GM21423 (cell line): Measurements from ENCODE around the gene POLR2H.

Experiments used
- ATAC-seq: cut with Tn5 transposase; IDR thresholded peaks from one replicate; pipeline ENCODE4 v1.9.1; 2021; ENCODE audit warnings: mild to moderate bottlenecking, moderate library complexity; ENCODE audit not compliant: unreplicated experiment

Gene POLR2H

DNA sequence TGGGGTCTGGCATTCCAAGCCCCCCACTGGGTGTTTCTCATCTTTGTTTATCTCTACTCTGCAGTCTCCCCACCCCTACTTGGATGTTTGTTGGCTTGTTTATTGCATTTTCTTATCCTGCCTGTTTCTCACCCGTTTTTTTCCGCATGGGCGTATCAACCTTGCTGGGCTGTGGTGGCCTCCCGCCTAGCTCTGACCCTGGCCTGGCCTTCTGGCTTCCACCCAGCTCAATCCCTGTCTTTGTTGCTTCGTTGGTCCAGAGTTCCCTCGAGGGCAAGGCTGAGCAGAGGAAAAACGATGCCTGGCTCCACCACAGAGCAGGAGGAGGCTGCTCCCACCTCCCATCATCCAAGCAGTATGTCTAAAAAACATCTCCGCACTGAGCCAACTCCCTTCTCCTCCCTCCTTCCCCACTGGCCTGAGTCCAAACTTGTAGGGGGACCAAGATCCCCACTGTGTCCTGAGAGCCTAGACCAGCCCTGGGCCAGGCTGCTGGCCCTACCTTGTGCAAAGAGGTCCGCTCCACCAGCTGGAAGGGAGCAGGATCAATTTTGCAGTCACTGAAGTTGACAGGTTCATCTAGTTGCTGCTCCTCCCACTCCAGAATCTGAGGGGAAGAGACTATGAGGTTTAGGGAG, 9.9 kb upstream of the POLR2H start:
- no peak for ATAC-seq

DNA sequence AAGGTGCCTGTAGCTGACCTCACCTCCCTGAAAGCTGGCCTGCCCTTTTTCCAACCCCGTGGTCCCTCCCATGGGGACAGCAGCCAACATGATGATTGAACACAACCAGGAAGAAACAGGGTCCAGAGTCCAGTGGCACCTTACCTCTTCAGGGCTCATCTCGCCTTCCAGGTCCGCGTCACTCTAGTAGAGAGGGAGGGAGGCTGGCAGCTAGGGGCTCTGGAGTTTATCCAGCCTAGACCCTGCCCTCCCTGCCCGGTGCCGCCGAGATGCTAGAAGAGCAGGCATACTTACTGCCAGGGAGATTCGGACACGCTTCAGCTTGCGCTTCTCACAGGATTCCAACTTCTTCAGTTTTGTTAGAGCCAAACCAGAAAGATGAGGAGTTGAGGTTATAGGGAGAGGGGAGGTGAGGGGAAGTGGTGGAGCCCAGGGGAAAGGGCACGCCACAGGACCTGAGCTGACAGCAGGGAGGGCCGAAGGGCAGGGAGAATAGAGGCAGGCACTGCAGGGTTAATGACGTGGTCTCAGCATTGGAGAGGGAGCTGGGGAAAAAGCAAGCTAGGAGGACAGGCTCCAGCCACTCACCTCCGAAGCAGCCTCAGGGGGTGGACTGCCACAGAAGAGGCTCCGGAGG, 9.2 kb upstream of the POLR2H start:
- no peak for ATAC-seq

DNA sequence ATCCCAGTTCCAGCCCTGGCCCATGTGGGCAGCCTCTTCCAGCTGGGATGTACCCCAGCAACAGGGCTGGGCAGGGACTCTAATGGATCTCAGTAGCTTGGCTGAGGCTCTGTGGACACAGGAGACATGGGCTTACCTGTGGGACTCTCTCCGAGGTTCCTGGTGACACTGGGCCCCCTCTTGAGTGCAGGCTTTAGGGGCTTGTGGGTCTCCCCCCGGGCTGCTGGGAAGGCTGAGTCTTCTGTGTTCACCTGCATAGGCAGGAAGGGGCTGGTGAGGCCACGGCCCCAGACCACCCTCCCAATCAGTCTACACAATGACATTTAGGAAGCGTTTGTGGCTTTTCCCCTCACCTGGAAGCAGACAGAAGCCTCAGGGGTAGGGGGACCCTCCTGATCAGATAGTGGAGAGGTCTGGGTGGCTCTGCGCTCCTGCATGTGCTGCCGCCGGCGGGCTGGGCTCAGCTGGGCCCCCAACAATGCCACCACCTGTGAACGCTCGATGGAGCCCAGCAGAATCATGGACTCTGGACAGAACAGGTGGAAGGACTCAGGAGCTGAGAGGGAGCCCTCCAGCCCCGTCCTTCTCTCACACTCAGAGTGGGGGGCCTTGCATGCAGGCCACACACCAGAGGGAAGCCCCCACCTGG, 8.5 kb upstream of the POLR2H start:
- no peak for ATAC-seq

DNA sequence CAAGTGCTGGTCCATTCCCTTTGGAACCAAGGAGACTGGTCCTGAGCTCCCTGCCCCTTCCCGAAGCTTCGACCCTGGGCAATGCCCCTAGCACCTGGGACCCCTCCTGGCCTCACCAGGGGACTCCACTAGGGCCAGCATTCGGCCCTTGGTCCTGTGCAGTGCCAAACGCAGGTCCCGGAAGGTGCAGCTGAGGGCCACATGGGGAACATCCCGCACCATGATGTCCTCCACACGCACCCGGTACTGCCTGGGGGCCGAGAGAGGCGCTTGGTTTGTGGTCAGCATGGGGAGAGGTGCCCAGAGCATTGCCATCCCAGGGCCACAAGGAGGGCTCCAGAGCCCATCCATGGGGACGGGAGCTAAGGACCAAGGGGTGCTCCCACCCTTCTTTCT, 8.0 kb upstream of the POLR2H start:
- no peak for ATAC-seq

DNA sequence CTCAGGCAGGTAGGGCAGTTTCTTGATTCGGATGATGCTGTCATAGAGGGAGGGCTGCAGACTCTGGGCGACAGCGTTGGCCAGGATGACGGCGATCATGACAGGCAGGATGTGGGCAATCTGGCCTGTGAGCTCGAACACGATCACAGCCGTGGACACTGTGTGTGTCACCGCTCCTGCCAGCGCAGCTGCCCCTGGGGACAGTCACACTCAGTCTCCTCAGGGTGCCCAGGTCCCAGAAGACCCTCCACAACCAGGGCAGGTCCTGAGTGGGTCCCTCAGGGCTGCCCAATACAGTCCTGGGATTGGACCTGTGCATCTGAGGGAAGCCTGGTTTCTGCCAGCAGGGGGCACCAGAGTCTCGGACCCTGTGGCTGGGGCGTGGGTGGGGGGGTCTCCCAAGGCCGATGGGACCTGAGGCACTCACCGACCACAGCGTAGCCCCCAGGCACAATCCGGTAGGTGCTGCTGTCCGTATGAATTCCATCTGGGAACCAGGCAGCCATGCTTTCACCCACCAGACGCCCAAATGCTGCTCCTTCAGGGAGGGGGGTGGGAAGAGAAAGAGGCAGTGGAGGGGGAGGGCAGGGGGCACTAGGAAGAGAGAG, 7.3 kb upstream of the POLR2H start:
- ATAC-seq = no peak

DNA sequence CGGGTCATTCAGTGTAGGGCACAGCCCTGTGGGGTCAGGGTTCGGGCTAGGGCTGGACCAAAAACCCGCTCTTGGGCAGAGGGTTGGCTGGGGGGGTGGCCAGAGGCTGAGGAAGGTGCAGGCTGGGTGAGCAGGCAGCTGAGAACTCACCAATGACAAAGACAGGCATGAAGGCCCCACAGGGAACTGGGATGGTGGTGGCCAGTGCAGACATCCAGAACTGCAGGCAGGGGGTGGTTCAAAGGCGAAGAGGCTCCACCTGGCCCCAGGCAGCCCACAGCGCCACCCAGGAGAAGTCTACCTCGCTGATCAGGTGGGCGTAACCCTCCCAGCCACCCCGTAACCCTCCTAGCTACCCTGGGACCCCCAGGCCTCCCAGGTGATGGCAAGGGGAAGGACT, 6.8 kb upstream of the POLR2H start:
- ATAC-seq = no peak

DNA sequence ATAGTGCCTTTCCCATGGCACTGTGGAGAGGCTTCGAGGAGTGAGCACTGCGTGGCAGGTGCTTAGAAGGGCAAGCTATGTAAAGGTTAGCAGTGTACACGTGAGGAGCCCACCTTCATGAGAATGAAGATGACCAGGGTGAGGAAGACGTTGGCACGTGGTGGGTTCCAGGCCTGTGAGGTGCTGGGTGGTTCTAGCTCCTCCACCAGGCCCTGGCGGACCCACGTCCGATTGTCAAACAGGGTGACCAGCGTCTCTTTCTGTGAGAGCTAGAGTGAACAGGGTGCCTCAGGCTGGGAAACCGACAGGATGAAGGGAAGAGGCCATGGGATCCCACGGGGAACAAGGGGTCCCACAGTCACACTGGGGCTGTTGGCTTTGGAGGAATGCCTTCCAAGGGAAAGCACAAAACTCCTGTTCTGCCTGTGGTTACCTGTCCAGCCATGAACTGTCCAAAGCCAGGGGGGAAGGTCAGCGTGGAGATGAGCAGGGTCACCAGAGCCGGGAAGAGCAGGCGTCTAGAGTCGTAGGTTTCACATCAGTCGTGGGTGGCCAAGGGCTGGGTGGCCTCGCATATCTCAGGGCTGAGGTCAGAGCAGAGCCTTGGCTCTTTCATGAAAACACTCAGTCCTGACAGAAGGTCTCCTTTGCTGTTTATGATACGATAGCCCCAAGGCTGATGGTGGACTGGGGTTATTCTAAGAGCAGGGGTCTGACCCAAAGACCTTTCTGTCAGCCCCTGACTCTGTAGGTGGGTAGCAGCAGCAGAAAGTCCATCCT, 6.1 kb upstream of the POLR2H start:
- ATAC-seq = no peak

DNA sequence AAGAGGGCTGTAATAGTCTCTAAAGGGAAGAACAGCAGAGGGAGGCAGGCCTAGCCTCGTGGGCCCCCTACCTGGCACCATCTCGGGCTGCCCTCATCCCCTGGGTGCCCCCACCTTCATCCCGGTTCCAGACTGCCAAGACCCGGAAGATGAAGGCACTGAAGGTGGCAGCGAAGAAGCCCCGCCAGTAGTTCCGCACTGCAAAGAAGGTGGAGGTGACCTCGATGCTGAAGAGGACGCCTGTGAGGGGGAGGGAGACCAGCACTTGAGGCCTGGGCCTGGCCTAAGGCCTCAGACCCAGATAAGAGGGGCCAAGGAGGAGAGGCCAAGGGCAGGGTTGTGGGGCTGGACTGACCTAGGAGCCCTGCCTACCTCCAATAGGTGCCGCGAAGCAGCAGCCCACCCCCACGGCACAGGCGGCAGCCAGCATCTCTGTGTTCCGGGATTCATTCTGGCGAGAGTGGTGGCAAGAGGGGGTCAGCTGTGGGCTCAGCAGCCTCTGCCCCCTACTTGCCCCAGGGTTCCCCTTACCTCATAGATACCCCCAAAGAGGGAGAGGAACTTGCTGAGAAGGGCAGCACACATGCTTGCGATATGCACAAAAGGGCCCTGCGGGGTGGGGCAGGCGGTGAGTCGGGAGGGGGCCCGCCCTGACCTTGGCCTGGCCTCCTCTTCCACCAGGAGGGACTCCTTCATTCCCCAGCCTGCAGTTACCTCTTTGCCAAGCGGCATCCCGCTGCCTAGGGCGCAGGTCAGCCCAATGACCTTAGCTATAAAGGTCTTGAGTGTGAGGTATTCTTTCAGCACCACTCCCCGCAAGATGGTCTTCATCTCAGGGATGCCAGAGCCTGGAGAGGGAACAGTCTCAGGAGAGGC, 4.0 kb upstream of the POLR2H start:
- no peak for ATAC-seq

DNA sequence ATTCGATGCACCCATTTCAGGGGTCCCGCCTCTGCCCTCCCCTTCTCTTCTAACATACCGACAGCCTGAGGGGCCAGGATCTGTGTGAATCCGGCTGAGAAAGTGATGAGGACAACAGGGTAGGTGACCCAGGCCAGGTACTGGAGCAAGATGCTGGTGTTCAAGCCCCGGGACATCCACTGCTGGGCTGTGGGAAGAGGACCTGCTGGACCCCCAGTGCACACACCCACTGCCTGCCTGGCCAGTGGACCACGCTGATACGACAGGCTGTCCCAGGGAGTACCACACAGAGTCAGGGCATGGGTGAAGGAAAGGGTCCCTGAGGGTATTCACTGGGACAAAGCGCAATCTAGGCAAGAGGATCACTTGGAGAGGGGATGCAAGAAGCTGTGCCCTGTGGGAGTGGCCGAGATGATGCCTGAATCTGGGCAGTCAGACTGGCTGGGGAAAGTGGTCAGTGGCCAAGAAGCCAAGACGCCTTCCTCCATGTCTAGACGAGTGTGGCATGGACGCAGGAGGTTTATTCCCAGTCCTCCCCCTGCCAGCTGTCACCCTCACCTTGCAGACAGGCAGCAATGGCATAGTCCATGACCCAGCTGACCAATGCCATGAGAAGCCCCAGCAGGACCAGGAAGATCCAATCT, 3.3 kb upstream of the POLR2H start:
- ATAC-seq = no peak

DNA sequence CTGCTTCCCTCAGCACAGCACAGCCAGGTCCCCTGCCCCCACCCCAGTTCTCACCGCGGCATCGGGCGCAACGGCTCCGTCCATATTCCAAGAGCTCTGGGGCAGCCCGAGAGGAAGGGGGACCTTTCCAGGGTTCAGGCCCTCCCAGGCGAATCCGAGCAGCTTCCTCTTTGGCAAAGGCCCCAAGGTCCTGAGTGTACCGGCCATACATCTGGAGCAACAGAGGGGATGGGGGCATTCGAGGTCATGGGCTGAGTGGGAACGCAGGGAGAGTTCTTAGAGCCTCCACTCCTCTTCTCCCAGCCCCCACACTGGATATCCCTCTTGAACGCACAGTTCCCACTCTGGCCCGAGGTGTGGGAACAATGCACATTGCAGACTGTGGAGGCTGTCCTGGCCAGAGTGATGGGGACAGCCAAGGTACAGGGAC, 2.6 kb upstream of the POLR2H start:
- ATAC-seq = no peak

DNA sequence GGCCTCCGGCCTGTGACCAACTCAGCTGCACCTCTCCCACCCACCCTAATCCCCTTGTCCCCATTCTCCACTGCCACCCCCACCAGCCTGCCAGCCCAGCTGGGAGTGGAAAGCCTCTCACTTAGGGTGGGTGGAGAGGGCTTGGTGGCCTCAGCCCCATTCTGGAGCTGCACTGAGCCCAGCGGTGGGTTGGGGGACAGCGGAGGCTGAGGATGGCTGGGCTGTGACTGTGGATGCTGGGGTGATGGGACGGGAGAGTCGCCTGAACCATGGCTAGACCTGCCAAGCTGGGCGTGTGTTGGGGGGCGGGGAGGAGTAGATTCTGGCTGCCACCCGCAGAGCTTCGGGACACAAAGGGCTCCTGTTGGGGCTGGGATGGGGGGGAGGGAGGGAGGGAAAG, 1.9 kb upstream of the POLR2H start:
- no peak for ATAC-seq

DNA sequence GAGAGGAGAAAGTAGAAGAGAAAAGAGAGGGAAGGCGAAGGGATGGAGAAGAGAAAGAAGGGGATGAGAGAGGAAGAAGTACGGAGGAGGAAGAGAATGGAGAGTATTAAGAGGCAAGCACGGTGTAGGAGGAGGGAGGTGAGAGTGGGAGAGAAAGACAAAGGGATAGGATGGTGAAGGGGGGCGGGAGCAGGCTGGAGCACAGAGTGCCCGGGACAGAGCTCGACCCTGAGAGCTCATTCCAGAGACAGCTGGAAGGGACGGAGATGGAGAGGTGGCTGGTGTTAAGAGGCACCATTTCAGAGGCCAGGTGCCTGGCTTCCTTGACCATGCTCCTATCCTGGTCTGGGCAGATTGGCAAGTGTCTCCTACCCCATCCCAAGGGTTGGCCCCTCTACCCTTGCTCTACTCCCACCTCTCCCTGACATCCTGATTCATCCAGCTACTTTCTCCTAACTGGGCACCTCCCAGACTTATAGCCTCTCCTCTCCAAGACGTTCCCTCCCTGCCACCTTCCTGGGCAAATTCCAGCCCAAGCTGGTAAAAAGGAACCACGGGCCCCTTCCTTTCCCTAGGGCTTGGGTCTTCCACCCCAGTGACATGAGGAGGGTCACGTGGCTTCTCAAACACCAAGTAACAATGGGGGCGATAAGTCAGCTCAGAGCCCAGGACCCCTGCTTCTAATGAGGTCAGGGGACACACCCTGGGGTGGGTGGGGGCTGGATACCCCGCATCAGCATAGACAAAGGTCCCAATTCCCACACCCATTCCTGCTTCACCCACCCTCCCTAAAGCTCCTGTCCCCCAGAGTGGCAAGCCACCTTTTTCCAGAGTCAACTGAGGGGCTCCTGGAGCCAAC, 1.2 kb upstream of the POLR2H start:
- no peak for ATAC-seq

DNA sequence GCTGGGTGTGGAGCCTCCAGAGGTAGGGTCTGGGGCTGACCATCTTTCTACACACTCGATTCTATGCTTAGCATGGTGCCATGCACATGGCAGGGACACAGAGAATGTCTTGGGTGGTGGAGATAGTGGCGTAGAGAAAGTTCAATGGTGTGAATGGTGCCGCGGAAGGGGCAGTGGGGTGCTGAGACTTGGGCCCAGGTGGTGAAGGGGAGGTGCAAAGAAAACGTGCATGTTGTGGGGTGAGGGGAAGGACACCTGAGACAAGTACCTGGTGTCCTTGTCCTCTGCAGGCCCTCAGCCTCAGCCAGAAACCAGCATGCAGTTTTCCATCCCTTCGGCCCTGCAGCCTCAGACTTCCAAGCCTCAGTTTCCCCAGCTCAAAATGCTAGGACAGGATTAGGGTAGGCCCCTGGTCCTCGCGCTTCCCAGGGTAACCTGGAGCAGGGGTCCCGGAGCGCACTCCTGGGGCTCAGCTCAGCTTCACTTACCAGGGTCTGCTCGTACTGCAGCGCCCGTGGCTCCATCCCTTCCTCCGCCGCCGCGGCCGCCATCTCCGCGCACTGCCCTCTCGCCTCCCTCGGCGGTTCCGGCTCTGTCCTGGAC, 480 bp upstream of the POLR2H start:
- ATAC-seq = peak; percentile 0

DNA sequence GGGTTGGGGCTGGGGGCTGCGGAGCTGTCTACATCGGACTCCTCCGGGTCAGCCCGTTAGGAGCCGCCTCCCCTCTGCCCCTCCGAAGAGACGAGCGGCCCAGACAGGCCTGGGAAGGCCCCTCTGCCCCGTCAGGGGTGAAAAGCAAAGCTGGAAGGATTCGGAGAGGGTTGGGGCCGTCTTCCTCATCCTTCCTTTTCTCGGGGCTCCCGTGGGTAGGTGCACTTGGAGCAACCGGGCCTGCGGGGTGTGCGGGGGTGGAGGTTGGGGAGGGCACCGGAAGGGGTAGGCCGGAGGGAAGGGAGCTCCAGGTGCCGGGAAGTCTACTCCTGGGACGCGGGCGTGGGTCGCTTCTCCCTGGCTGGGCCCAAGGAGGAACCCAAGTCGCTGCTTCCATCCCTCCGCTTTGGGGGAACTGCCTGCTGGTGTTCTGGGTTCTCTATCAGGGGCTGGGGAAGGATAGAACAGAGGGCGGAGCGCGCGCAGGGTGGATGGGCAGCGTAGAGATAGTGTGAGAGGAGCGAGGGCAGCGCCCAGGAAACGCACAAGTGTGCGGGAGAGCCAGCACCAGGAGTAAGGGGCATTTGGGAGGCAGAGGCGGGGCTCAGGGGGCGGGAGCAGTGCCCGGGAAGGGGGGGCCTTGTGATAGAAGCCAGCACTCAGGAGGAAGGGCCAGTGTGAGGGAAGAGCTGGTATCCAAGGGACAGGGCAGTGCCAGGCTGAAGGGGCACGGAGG, 590 bp downstream of the POLR2H start:
- ATAC-seq = peak; percentile 7

DNA sequence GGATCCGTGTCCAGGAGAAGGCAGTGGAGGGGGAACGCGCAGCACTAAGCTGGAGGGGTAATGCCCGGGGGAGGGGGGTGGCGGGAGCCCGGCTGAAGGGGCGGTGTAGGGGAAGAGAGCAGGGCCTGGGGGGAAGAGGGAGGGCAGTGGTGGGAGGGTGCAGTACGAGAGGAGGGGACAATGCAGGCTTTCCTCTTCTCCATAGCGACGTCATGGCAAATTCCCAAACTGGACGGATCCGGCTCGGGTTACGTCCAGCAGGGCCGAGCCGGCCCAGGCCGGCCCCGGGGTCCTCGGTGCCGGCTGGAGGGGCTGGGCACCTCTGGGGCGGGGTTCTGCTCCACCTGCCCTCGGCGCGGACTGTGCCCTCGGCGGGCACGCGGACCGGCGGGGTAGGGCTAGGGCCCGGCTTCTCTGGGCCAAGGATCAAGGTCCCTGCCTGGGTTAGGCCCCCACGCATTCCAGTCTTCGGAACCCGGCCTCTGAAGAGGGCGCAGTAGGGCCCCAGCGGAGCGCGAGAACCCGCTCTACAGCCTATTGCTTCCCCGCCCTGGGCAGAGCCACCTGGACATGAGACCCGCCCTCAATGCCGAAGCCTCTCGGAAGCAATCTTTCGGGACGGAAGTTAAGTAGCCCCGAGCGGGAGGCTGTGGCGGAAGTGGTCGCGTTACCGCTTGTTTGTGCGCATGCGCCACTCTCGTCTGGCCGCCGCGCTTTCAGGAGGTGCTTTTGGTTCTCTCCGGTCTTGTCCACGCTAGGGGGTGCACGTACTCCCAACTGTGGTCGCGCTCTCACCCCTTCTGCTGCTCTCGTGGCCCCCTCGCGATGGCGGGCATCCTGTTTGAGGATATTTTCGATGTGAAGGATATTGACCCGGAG, 1.4 kb downstream of the POLR2H start:
- peak; percentile 83 for ATAC-seq

DNA sequence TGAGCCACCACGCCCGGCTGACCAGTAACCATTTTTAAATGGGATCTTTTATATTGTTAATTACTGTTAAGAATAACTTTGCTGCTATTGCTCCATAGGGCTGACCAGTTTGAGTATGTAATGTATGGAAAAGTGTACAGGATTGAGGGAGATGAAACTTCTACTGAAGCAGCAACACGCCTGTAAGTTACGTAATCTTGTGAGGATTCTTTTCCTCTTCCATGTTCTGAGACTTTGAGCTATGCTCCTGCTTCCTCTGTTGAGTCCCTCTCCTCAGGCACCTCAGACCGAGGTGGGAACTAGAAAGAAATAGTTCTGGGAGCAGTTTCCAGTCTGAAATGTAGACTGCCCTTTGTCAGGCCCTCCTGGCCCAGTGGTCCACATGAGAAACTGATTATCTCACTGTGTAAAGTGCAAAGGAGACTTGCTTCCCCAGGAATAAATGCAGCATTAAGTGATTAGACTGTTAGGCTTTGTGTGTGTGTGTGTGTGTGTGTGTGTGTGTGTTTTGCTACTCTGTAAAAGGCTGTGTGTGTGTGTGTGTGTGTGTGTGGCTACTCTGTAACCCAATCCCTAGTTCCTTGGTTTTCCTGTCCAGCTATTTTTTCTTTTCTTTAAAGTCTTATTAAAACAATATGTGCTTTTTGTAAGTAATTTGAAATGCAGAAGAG, 5.2 kb downstream of the POLR2H start:
- ATAC-seq = no peak
